ENCODE results near the gene BCL11B. TPM values are rescaled to one million over a fixed set of nuclear protein-coding genes. Genes with fewer than 3 reads are reported as not detected.

The BCL11B gene
- total and polyA plus RNA-seq, 4 donors, result 0.13 to 1.3 (median 0.58) TPM; not detected in 1

DNA sequence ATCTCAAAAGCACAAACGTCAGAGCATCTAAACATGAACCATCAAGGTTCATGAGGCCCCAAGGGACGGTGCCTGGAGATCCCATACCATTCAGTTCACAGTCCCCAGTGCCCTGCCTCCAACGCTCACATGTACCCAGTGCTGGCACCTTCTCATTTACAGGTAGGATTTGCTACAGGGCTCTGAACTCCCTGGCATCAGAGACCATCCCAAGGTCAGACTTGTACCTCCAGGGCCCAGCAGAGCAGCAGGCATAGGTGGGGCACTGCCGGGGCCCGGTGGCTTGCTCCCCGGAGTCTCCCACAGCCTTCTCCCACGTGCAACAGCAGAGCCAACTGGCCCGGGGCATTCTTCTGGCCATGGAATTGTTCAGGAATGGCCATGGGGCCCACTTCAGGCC, 114.8 kb downstream of the BCL11B start:
- Histone ChIP-seq H3K4me3 (ENCODE audit: low read length in 2 of 2) (no peak overlapping the region), H3K9me3 (ENCODE audit: control insufficient read depth, low read length) (peaks cover 3% of the 10 kb centered on the region), H3K27ac (ENCODE audit: low read depth in 1 of 2, low read length in 2 of 2) (no peak overlapping the region), H3K36me3 (ENCODE audit: control insufficient read depth in 1 of 2, insufficient read depth in 2 of 2, low read length in 1 of 2) (no peaks in the 10 kb centered on the region), H3K4me1 (ENCODE audit: control insufficient read depth in 1 of 2, insufficient read depth in 2 of 2, low read length in 2 of 2) (peaks cover 0 to 2% of the 10 kb centered on the region in 2 donors), H3K27me3 (ENCODE audit: control insufficient read depth in 1 of 2, insufficient read depth in 2 of 2, low read length in 1 of 2) (no peaks in the 10 kb centered on the region)
- intact Hi-C loops (cut with DNase I), result loop anchor here in 1 of 2 donors (5.0 kb wide), 1 partner anchor 35 kb away; no protein-coding TSS in a partner anchor
- DNase-seq (no peak), ATAC-seq (ENCODE audit: low FRiP score) (no peak)
- WGBS, 2 donors, result 95 to 96% methylated on average over 8 of the region's 8 CpGs

DNA sequence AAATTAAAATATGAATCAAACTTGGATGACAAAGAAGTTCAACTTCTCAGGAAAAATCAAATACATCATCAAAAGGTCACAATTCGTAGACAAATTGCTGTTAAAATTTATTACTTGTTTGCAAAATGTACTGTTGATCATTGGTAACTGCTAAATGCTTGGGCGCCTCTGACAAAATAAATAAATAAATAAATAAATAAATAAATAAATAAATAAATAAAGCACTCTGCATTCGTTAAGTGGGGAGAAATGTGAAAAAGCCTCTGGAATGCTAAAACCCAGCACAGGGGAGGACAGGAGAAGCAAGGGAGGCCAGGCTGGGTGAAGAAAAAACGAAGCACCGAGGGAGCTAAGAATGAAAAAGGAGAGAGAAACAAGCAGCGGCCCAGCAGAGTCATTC, 115.2 kb downstream of the BCL11B start:
- H3K36me3 ChIP-seq (ENCODE audit: control insufficient read depth in 1 of 2, insufficient read depth in 2 of 2, low read length in 1 of 2), result no peaks in the 10 kb centered on the region
- no peak overlapping the region for H3K27ac ChIP-seq (ENCODE audit: low read depth in 1 of 2, low read length in 2 of 2)
- intact Hi-C loops (cut with DNase I), result loop anchor here in 1 of 2 donors (5.0 kb wide), 1 partner anchor 35 kb away; no protein-coding TSS in a partner anchor
- no peak overlapping the region for H3K4me3 ChIP-seq (ENCODE audit: low read length in 2 of 2)
- H3K4me1 ChIP-seq (ENCODE audit: control insufficient read depth in 1 of 2, insufficient read depth in 2 of 2, low read length in 2 of 2), result peaks cover 0 to 2% of the 10 kb centered on the region in 2 donors
- DNase-seq, result no peak
- H3K9me3 ChIP-seq (ENCODE audit: control insufficient read depth, low read length), result peaks cover 3% of the 10 kb centered on the region
- ATAC-seq (ENCODE audit: low FRiP score), result no peak
- H3K27me3 ChIP-seq (ENCODE audit: control insufficient read depth in 1 of 2, insufficient read depth in 2 of 2, low read length in 1 of 2), result no peaks in the 10 kb centered on the region
- 91 to 97% methylated on average over 6 of the region's 6 CpGs for WGBS, 2 donors

GRCh38 chr14:99156090-99156425, 115.9 kb downstream of the BCL11B start:
- Histone ChIP-seq H3K36me3 (ENCODE audit: control insufficient read depth in 1 of 2, insufficient read depth in 2 of 2, low read length in 1 of 2) (no peaks in the 10 kb centered on the region), H3K27me3 (ENCODE audit: control insufficient read depth in 1 of 2, insufficient read depth in 2 of 2, low read length in 1 of 2) (no peaks in the 10 kb centered on the region), H3K9me3 (ENCODE audit: control insufficient read depth, low read length) (no peaks in the 10 kb centered on the region), H3K4me1 (ENCODE audit: control insufficient read depth in 1 of 2, insufficient read depth in 2 of 2, low read length in 2 of 2) (peaks cover 0 to 2% of the 10 kb centered on the region in 2 donors), H3K27ac (ENCODE audit: low read depth in 1 of 2, low read length in 2 of 2) (no peak overlapping the region), H3K4me3 (ENCODE audit: low read length in 2 of 2) (no peak overlapping the region)
- intact Hi-C loops (cut with DNase I), result loop anchor here in 1 of 2 donors (5.0 kb wide), 1 partner anchor 36 kb away; no protein-coding TSS in a partner anchor
- WGBS, 2 donors, result 81% methylated on average over 7 of the region's 7 CpGs
- no peak for ATAC-seq (ENCODE audit: low FRiP score)
- no peak for DNase-seq

DNA sequence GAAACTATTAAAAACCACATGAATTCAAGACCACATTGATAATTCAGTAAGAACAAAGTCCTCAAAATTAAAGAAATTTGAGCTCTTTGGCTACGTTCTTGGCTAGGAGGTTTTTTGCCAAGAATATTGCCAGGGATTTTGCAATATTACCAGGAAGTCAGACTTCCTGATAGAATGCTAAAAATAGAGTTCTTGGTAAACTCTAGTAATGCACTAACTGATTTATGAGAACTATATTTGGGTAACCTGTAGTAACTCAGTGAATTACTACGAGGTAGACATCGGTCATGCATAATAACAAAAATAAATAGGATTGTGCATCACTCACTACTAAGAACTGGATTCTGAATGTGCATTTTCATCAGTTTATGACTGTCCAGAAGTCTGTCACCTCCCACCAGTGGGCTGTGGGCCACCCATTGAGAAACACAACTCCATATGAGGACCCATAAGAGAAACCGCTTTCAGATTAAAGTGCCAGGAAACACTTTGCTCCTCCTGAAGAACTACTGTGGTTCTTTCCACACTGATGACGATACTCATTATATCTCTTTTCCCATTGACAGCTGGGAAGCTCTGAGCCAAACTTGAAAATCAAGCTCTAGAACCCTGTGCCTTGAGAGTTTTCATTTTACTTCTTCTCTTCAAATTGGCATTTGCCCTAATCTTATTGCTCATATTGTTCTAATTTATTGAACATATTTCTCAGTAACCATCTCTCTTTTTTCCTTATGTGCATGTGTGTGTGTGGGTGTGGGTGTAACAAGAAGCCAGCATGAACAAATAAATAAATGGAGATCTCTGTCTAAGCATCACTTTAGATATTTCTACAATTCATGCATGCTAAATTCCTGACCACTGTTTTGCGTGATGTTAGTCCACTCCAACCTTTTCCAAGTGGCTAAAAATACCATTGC, 116.6 kb downstream of the BCL11B start:
- Histone ChIP-seq H3K27me3 (ENCODE audit: control insufficient read depth in 1 of 2, insufficient read depth in 2 of 2, low read length in 1 of 2) (no peaks in the 10 kb centered on the region), H3K36me3 (ENCODE audit: control insufficient read depth in 1 of 2, insufficient read depth in 2 of 2, low read length in 1 of 2) (no peaks in the 10 kb centered on the region), H3K27ac (ENCODE audit: low read depth in 1 of 2, low read length in 2 of 2) (no peak overlapping the region), H3K4me3 (ENCODE audit: low read length in 2 of 2) (no peak overlapping the region), H3K4me1 (ENCODE audit: control insufficient read depth in 1 of 2, insufficient read depth in 2 of 2, low read length in 2 of 2) (peaks cover 0 to 2% of the 10 kb centered on the region in 2 donors), H3K9me3 (ENCODE audit: control insufficient read depth, low read length) (no peaks in the 10 kb centered on the region)
- intact Hi-C loops (cut with DNase I), result loop anchor here in 1 of 2 donors (5.0 kb wide), 1 partner anchor 37 kb away; no protein-coding TSS in a partner anchor
- DNase-seq (peak in 1 of 2 donors; percentile 70), ATAC-seq (ENCODE audit: low FRiP score) (peak; percentile 75)
- 37 to 40% methylated on average over 6 of the region's 6 CpGs for whole genome bisulfite sequencing, 2 donors

DNA sequence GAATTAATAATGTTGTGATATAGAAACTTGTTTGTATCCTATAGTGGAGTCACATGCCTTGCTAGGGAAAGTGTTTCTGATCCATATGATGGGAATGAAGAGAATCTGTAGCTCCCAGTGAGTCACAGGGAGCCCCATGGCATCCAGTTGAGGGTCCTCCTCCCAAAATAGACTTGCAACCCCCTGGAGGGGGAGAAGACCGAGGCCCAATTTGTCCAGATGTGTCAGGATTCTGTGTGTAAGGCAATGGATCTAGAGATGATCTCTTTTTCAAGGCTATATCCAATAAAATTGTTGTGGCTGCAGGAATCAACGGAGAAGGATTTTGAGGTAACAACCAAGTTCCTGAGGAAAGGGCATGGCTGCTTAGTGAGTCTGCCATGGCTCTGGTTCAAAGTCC, 121.8 kb downstream of the BCL11B start:
- DNase-seq (no peak), ATAC-seq (ENCODE audit: low FRiP score) (no peak)
- Histone ChIP-seq H3K4me3 (ENCODE audit: low read length in 2 of 2) (no peak overlapping the region), H3K27ac (ENCODE audit: low read depth in 1 of 2, low read length in 2 of 2) (no peak overlapping the region), H3K36me3 (ENCODE audit: control insufficient read depth in 1 of 2, insufficient read depth in 2 of 2, low read length in 1 of 2) (no peaks in the 10 kb centered on the region), H3K27me3 (ENCODE audit: control insufficient read depth in 1 of 2, insufficient read depth in 2 of 2, low read length in 1 of 2) (no peaks in the 10 kb centered on the region), H3K9me3 (ENCODE audit: control insufficient read depth, low read length) (no peaks in the 10 kb centered on the region), H3K4me1 (ENCODE audit: control insufficient read depth in 1 of 2, insufficient read depth in 2 of 2, low read length in 2 of 2) (no peaks in the 10 kb centered on the region)
- intact Hi-C loops (cut with DNase I), result no loop called here
- 75 to 81% methylated on average over 2 of the region's 2 CpGs for WGBS, 2 donors

GRCh38 chr14:99148861-99149610, 123.0 kb downstream of the BCL11B start:
- Histone ChIP-seq H3K9me3 (ENCODE audit: control insufficient read depth, low read length) (no peaks in the 10 kb centered on the region), H3K36me3 (ENCODE audit: control insufficient read depth in 1 of 2, insufficient read depth in 2 of 2, low read length in 1 of 2) (no peaks in the 10 kb centered on the region), H3K4me3 (ENCODE audit: low read length in 2 of 2) (no peak overlapping the region), H3K27me3 (ENCODE audit: control insufficient read depth in 1 of 2, insufficient read depth in 2 of 2, low read length in 1 of 2) (no peaks in the 10 kb centered on the region), H3K27ac (ENCODE audit: low read depth in 1 of 2, low read length in 2 of 2) (no peak overlapping the region), H3K4me1 (ENCODE audit: control insufficient read depth in 1 of 2, insufficient read depth in 2 of 2, low read length in 2 of 2) (no peaks in the 10 kb centered on the region)
- intact Hi-C loops (cut with DNase I), result no loop called here
- 84 to 85% methylated on average over 22 of the region's 22 CpGs for WGBS, 2 donors
- DNase-seq (no peak), ATAC-seq (ENCODE audit: low FRiP score) (no peak)

- no peaks in the 10 kb centered on the region for H3K27me3 ChIP-seq (ENCODE audit: control insufficient read depth in 1 of 2, insufficient read depth in 2 of 2, low read length in 1 of 2)
- ATAC-seq (ENCODE audit: low FRiP score), result no peak
- no peaks in the 10 kb centered on the region for H3K4me1 ChIP-seq (ENCODE audit: control insufficient read depth in 1 of 2, insufficient read depth in 2 of 2, low read length in 2 of 2)
- H3K27ac ChIP-seq (ENCODE audit: low read depth in 1 of 2, low read length in 2 of 2), result no peak overlapping the region
- H3K9me3 ChIP-seq (ENCODE audit: control insufficient read depth, low read length), result no peaks in the 10 kb centered on the region
- intact Hi-C loops (cut with DNase I), result no loop called here
- DNase-seq, result no peak
- 90 to 92% methylated on average over 7 to 8 of the region's 8 CpGs for whole genome bisulfite sequencing, 2 donors
- H3K36me3 ChIP-seq (ENCODE audit: control insufficient read depth in 1 of 2, insufficient read depth in 2 of 2, low read length in 1 of 2), result no peaks in the 10 kb centered on the region
- H3K4me3 ChIP-seq (ENCODE audit: low read length in 2 of 2), result no peak overlapping the region
These were observed 123.9 kb downstream of the BCL11B start for GRCh38 chr14:99148131-99148530.

DNA sequence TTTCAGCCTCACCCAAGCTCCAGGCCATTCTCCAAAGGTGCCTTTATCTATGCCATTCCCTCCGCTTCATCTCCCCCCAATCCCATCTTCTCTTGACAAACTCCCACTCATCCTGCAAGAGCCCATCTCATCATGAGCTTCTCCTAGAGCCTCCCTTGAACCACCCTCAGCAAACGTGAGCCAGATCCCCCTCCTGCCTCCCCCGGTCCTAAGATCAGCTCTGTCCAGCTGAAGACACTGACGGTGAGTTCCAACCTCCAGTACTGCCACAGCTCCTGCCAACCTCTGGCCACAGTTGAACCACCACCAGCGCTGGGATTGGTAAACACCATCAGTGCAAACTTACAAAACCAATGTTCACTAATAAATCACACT, 124.6 kb downstream of the BCL11B start:
- intact Hi-C loops (cut with DNase I), result no loop called here
- Histone ChIP-seq H3K27ac (ENCODE audit: low read depth in 1 of 2, low read length in 2 of 2) (no peak overlapping the region), H3K4me3 (ENCODE audit: low read length in 2 of 2) (no peak overlapping the region), H3K4me1 (ENCODE audit: control insufficient read depth in 1 of 2, insufficient read depth in 2 of 2, low read length in 2 of 2) (no peaks in the 10 kb centered on the region), H3K27me3 (ENCODE audit: control insufficient read depth in 1 of 2, insufficient read depth in 2 of 2, low read length in 1 of 2) (no peaks in the 10 kb centered on the region), H3K9me3 (ENCODE audit: control insufficient read depth, low read length) (no peaks in the 10 kb centered on the region), H3K36me3 (ENCODE audit: control insufficient read depth in 1 of 2, insufficient read depth in 2 of 2, low read length in 1 of 2) (no peaks in the 10 kb centered on the region)
- ATAC-seq (ENCODE audit: low FRiP score), result no peak
- no peak for DNase-seq
- WGBS, 2 donors, result 74 to 81% methylated on average over 5 of the region's 5 CpGs

Measured in aorta (tissue), 5 donors.